A673 (cell line): Measurements from ENCODE around the gene SLC15A4.

Source experiments
- CTCF ChIP-seq: fragments of 300-800, 200-600 bp; sonication (generic); conservative IDR thresholded peaks from 2 replicates; pipeline ENCODE4 v1.5.1; 2017; ENCODE audit warnings: low read depth, mild to moderate bottlenecking, antibody characterized with exemption, low read length, moderate library complexity, mixed read lengths
- EZH2 ChIP-seq: fragments of 200-600 bp; sonication (generic); IDR thresholded peaks from 2 replicates; pipeline ENCODE4 v1.6.1; 2017; ENCODE audit warnings: borderline replicate concordance, low read depth, mild to moderate bottlenecking, mixed read lengths, antibody characterized with exemption, low read length; ENCODE audit not compliant: poor library complexity, severe bottlenecking

GRCh38 chr12:128848371-128848770 lies 24.6 kb upstream of the SLC15A4 start:
- TF ChIP-seq CTCF: no peak
- no peak for TF ChIP-seq EZH2
